ENCODE data around the gene SGMS1.
"Not testable (repeated sequence)": the region's sequence is repeated elsewhere in the genome, so short reads cannot be mapped to it uniquely, and the experiment has no call there.

Gene SGMS1

GRCh38 chr10:50272531-50272930 lies 351.2 kb downstream of the SGMS1 start:
- DNase-seq = no peak

GRCh38 chr10:50271564-50272250 lies 352.0 kb downstream of the SGMS1 start:
- no peak for DNase-seq

- DNase-seq = not testable (repeated sequence)
These were observed 355.9 kb downstream of the SGMS1 start for GRCh38 chr10:50267877-50268276.

GRCh38 chr10:50262625-50263024 lies 361.1 kb downstream of the SGMS1 start:
- not testable (repeated sequence) for DNase-seq

- no peak for DNase-seq
These were observed 362.9 kb downstream of the SGMS1 start for GRCh38 chr10:50260791-50261281.
